ENCODE data around the gene CFAP157.

CFAP157 gene

DNA sequence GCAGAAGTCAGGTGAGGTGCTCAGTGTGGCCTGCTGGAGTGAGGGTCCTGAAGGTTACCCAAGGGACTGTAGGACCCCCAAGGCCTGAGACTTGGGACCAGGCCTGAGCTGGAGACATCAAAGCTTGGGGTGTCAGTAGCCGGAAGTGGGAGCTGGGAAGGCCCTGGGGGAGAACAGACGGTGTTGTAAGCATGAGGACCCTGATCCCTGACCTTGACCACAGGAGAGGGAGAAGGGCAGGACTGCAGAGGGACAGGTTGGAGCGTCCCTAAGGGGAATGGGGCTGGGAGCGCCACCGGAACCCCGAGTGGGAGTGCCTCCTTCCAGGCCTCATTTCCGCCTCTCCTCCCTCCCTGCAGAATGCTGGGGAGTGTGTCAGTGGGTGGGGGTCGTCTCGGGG is 9.6 kb downstream of the CFAP157 start:
- no peak for DNase-seq

DNA sequence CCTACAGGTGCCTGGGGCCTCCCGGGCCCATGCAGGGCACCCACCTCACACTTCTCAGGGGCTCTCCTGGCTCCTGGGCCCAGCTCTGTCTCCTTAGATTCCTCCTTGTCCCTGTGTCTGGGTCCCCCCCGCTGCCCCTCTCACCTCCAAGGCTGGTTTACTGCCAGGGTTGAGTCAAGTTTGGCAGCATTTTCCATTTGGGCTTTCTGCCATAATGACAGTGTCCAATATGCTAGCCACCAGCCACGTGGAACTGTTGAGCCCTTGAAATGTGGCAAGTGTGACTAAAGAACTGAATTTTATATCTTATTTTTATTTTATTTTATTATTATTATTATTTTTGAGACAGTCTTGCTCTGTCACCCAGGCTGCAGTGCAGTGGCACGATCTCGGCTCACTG is 11.0 kb downstream of the CFAP157 start:
- DNase-seq = no peak

DNA sequence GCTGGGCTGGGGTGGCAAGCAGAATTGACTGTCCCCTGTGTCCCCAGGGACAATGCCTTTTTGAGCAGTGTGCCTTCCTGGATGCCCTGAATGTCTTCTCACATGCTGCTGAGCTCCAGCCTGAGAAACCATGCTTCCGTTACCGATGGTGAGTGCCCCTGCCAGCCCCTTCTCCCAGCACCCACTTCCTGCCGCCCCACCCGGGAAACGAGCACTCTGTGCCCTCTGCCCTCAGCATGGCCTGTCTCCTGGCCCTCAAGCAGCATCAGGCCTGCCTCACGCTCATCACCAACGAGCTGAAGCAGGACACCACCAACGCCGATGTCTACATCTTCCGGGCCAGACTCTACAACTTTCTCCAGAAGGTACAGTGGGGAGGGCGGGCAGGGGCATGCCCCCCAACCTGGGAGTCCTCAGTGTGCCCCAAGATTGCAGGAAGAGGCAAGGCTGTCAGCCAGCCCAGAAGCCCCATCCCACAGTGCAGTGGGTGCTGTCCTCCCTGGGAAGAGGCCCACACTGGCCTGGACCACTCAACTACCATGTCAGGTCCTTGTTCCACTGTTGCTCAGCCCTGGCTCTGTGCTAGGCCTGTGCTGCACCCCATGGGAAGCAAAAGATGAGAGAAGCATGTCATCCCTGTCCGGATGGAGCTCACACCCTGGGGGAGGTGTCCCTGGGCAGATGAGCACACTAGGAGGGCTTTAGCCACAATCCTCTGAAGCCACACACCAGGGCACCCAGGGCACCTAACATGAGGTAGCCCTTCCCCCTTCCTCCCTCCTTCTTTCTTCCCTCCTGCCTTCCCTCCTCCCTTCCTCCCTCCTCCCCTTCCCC is 13.5 kb downstream of the CFAP157 start:
- no peak for DNase-seq

DNA sequence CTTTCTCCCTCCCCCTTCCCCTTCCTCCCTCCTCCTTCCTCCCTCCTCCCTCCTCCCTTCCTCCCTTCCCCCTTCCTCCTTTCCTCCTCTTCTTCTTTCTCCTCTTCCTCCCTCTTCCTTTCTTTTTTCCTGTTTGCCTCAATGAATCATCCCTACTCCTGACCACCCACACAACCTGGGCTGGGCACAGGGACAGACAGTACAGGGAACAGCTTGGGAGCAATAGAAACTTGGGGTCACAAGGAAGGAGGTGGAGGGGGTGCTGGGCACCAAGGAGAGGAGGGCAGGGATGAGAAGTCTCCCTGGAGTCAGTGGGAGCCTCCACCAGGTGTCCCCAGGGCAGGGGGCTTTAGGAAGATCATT is 14.1 kb downstream of the CFAP157 start:
- no peak for DNase-seq

DNA sequence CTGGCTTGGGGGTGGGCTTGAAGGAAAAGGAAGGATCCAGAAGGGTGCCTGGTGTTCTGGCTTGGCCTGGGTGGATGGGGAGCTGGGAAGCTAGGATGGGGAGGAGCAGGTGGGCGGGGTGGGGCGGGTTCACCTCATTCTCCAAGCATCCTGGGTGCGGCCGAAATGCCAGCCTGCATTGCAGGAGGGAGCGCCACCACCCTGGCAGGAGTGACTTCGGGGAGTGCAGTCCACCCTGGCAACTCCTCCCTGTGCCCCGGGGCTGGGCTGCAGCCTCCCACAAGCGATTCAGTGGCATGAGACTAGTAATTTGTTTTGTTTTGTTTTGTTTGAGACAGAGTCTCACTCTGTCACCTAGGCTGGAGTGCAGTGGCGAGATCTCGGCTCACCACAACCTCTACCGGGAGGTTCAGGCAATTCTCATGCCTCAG is 14.6 kb downstream of the CFAP157 start:
- peak; percentile 53 for DNase-seq

DNA sequence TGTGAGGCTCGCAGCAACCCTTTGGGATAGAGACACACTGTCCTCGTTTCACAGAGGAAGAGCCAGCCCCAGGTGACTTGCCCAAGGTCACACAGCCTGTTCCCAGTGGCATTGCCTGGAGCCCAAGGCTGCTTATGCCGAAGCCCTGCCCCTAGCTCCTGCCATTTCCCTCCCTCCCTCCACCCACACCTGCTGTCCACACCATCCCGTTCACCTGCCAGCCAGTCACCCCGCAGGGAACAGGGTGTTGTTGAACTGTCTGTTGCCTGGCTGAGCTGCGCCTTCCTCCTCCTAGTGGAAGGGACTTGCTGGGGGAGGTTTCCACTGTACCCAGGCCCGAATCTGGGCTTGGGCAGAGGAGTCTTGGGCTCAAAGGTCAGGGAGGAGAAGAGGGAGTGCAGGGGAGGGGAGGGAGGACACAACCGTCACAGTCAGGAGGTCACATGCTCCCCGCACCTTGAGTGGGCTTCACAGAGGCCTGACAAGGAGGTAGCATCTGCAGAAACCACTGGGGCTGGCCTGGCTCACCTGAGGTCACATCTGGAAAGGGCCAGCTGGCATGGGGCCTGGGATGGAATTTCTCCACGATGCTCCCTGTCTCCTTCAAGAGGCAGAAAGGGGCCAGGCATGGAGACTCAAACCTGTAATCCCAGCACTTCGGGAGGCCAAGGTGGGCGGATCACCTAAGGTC is 15.4 kb downstream of the CFAP157 start:
- peak; percentile 56 for DNase-seq

DNA sequence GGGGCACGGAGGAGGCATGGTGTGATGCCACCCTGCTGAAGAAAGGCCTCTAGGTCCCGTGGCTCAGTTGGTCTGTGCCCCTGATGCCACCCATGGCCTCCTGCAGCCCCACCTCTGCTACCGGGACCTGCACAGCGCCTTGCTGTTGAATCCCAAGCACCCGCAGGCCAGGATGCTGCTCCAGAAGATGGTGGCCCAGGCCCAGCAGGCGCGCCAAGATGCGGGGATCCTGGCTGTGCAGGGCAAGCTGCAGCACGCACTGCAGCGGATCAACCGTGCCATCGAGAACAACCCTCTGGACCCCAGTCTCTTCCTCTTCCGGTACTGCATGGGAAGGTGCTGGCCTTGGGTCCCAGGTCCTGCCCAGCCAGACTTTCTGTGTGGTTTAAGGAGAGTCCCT is 16.2 kb downstream of the CFAP157 start:
- DNase-seq = no peak

DNA sequence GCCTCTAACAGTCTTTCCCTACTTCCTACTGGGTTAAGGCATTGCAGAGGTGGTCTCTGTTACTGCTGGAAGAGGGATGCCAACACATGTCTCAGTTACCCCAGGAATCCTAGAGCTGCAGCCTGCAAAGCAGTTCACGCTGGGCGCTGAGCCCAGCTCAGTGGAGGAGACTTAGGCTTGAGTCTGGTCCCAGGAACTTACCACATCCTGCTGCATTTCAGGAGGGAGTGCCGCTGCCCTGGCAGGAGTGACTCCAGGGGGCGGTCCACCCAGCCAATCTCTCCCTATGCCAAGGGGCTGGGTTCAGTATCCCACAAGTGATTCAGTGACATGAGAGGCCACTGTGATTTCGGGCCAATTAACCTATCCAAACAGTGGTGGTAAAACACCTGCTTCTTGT is 16.7 kb downstream of the CFAP157 start:
- no peak for DNase-seq

DNA sequence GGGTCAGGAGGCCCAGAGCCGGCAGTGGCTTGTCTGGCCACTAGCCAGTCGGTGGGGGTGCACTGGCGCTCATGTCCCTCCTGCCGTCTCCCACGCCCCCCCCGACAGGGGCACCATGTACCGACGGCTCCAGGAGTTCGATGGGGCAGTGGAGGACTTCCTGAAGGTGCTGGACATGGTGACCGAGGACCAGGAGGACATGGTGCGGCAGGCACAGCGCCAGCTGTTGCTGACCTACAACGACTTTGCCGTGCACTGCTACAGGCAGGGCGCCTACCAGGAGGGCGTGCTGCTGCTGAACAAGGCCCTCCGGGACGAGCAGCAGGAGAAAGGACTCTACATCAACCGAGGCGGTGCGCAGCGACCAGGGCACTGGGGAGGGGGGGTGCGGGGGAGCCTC is 17.2 kb downstream of the CFAP157 start:
- DNase-seq = peak; percentile 9

DNA sequence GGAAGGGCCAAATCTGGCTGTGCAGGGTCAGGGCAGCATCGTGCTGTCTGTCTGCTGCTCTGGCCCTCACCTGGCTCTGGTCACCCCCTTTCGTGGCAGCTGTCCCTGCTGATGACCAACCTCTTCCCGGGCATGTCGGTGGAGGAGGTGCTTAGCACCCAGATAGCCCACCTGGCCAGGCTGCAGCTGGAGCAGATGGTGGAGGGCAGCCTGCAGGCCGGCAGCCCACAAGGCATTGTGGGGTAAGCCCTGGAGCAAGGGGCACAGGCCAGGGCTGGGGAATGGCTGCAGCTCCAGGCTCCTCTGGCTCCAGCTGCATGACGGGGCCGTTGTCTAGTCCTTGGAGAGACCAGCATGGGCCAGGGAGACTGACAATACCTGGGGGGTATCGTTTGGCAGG is 20.1 kb downstream of the CFAP157 start:
- DNase-seq = no peak

DNA sequence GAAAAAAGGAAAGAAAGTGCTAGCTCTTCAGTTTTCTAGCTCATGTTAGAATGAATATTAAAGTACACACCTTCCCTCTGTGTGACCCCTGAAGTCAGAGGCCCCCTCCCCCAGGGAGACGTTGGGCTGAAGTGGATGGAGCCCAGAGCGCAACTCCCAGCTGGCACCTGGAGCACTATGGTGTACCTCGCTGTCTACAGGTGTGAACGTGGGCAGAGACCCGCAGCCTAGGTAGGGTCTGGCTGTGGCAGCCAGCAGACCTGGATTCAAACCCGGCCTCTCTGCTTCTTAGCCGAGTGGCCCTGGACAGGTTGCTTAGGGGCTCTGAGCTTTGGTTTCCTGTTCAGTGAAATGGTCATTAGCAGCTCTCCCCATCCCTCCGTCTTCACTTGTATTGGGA is 22.0 kb downstream of the CFAP157 start:
- DNase-seq = no peak

DNA sequence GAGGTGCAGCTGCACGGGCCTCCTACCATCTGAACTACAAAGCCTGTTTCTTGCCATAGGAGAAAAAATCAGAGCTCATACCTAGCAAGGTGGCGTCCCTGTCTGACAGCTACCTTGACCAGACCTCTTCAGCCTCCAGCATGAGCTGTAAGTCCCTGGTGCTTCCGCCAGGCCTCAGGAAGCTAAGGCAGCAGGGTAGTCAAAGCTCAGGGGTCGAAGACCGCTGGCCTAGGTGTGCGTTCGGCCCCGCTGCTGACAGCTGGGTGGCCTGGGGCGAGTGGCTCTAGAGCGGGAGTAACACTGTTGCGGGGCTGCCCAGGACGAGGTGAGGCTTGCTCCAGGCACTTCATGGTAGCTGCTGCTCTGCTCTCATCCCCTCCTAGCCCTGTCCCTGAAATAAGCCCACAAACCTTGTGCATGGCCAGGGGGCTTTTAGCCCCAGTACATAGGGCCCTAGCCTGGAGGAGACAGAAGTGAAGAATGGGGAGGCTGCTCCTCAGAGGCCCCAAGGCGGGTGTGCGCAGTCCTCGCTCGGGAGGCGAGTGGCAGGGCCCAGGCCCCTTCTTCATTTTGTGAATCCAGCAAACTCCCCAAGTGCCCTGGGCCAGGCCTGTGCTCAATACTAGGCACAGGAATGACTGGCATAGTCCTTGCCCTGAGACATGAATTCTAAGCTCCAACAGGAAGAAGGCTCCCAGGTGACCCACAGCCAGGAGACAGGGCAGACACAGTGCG is 22.9 kb downstream of the CFAP157 start:
- DNase-seq = no peak

DNA sequence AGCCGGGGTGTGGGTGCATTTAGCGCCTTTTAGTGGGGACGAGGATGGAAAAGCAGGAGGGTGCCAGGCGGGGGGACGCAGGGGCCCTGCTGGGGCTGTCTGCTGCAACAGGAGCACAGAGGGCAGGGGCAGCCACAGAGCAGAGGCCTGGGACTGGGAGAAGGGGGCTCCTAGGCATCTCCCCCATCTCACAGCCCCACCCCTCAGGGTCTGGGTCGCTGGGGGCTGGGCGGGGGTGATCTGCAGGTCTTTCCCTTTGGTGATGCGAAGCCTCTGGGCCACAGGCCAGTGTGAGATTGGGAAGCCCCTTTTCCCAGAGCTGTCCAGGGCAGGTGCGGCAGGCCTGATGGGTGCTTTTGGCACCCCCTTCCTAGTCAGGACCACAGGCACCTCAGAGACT is 23.5 kb downstream of the CFAP157 start:
- DNase-seq = no peak

DNA sequence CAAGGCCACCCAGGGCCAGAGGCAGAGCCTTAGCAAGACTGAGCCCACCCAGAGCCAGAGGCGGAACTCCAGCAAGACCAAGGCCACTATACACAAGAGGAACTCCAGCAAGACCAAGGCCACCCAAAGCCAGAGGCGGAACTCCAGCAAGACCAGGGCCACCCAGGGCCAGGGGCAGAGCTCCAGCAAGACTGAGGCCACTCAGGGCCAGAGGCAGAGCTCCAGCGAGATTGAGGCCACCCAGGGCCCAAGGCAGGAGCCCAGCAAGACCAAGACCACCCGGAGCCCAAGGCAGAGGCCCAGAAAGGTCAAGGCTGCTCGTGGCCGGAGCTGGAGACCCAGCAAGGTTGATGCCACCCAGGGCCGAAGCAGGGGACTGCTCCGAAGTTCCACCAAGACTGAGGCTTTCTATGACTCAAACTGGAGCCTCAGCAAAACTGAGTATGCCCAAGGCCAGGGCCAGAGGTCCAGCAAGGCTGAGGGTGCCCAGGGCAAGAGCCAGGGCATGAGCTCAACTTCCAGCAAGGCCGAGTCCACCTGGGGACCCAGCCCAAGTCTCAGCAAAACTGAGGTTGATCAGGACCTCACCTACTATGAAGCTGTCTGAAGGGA is 24.1 kb downstream of the CFAP157 start:
- DNase-seq = no peak

DNA sequence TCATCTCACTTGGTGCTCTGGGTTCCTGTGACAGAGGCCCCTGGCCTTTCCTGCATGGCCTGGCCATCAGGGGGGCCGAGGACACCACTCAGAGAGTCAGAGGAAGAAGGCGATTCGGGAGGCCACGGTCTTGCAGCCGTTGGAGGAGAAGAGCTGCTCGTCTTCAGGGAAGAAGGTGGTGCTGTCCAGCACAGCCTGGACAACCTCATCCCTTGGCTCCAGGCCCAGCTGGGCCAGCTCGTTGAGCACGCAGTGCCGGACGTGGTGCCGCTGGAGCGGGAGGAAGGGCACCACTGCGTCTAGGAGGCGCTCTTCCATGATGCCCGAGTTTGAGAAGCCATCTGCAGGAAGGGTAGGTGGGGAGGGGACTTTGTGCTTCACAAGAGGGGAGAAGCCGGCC is 25.1 kb downstream of the CFAP157 start:
- DNase-seq = no peak

DNA sequence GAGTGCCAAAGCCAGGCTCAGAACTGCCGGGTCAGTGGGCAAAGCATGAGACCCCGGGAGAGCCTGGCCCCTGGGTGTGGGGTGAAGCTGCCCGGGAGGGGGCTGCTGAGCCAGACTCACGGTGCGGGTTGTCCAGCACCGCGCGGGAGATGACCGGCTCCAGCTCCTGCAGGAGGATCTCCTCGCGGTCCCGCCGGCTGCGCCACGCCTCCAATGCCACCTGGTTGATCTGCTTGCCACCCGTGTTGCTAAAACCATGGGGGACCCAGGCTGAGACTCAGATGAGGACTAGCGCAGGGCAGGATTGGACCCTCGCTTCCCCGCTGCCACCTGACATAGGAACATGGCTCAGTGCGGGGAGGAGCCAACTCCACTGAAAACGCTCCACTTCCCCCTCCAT is 25.7 kb downstream of the CFAP157 start:
- no peak for DNase-seq

DNA sequence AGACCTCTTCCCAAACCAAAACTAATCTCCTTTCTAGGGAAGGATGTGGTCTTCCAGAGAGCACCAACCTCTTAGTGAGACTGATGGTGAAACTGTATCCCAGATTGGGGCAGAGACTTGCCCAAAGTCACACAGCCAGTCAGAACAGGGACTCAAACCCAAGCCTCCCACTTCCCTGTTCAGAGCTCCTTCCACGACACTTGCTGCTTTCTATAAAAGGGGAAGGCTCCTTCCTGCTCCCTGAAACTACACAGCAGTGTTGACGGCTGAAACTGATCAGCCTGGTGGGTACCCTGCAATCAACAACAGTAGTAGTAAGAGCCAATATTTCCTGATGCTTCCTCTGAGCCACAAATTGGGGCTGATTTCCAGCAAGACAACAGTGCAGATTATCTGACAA is 26.8 kb downstream of the CFAP157 start:
- DNase-seq = no peak

DNA sequence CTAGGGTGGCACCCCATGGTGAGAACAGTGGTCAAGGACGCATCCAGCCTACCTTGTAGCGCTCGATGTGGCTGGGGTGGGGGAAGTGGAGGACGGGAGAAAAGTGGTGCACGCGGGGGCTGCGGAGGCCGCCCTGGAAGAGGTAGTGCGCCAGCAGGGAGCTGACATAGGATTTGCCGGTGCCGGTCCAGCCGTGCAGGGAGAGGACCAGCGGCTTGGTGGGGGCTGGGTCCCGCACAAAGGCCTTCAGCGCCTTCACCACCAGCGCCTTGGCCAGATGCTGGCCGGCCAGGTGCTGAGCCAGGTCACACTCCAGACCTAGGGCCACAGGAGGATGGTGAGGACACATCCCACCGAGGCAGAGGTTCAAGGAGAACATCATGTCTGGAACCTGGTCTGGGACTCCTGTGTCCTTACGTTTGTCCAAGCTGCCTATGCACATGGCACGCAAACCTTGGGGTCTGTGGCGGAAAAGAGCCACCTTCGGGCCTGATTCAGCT is 27.5 kb downstream of the CFAP157 start:
- no peak for DNase-seq

DNA sequence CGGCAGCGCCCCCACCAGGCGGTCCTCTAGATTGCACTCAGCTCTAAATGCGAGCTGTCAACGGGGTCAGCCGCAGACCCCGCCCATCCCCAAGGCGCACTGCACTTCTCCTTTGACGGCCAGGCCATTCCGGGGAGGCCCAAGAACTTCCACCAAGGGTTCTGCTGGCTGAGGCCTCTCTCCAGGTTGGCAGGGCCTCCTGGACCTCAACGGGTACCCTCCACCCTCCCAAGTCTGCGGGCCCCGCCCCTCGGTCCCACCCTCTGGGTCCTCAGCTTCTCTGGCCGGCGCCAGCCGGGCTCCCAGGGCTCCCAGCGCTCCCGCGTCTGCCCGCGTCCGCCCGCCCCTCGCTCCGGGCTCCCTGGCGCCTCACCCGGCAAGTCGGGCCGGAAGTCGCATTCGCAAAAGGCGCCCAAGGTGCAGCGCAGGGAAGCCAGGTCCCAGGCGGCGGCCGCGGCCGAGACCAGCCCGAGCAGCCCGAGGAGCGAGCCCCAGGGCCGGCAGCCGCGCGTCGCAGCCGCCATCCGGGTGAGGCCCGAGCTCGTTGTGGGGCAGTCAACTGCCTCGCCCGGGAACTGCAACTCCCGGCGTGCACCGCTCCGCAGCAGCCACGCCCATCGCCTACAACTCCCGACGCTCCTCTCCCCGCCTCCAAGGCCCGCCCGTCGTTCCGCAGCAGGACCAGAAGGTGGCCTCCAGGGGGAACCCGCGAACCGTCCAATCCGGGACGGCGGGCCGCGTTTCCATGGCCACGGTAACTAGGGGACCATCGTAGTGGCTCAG is 28.1 kb downstream of the CFAP157 start, which contains the start of gene TOR2A:
Gene TOR2A, minus strand, starts transcription at position 548 of the 783 bp plus-strand sequence. Its CDS starts 24 bp downstream, at position 524.
- peak; percentile 91 for DNase-seq

DNA sequence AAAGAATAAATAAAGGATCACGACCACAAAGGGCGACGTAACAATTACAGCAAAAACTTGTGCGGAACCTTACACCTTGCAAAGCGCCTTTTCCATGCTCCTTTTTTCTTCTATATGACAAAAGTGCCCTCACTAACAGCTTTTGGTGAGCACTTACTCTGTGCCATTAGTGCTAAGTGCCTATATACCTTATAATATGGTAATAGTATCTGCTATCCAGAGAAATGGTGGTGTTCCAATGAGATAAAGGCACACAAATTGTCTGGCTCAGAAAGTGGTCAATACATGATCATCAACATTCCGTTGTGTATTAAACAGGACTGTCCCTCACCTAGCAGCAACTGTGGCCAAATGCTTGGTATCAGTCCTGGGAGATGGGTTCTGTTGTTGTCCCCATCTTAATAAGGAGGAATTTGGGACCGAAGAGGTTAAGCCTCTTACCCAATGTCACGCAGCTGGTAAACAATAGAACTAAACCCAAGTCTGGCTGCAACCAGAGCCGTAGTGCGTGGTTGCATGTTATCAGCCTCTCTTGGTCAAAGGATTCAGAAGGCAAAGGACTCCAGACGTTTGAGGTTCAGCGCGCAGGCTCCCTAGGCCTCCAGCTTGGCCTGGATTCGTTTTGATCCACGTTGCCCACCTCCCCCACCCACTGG is 28.9 kb downstream of the CFAP157 start:
- no peak for DNase-seq

DNA sequence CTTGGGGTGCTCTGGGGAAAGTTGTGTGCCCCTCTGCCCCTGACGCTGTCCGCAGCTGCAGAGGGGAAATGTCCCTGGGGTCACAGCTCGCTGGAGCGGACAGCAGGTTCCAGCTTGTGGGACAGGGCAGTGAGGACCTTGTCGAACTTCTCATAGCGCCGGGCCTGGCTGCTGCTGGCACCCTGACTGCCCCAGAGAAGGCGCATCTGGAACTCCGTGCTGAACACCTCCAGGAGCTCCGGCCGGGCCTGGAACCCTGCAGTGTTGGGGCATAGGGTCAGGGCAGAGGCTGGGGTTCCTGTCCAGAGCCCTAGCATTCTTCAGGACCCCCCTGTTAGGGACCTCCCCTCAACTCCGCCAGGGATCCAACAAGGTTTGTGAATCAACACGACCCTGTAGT is 31.9 kb downstream of the CFAP157 start:
- DNase-seq = no peak

Measured in NCI-H1417 treated with DMSO at 0.1 percent for 48 hours (cell line).